ENCODE results near the gene LMAN2L. TPM values are rescaled to one million over a fixed set of nuclear protein-coding genes. Genes with fewer than 3 reads are reported as not detected.
A peak's percentile ranks its signal among the peaks of the same experiment; 100 is the strongest.
"Not testable (repeated sequence)": the region's sequence is repeated elsewhere in the genome, so short reads cannot be mapped to it uniquely, and the experiment has no call there.

LMAN2L gene
- total and polyA plus RNA-seq, 4 donors = 5.1 to 15.7 (median 12.1) TPM

- H3K4me1 ChIP-seq (ENCODE audit: control insufficient read depth in 1 of 2, insufficient read depth in 2 of 2, low read length in 2 of 2) = no peaks in the 10 kb centered on the region
- no peak for ATAC-seq (ENCODE audit: low FRiP score)
- no peaks in the 10 kb centered on the region for H3K9me3 ChIP-seq (ENCODE audit: control insufficient read depth, low read length)
- H3K27ac ChIP-seq (ENCODE audit: low read depth in 1 of 2, low read length in 2 of 2) = no peak overlapping the region
- intact Hi-C loops (cut with DNase I) = no loop called here
- WGBS, 2 donors = 96 to 97% methylated on average over 5 of the region's 5 CpGs
- no peaks in the 10 kb centered on the region for H3K36me3 ChIP-seq (ENCODE audit: control insufficient read depth in 1 of 2, insufficient read depth in 2 of 2, low read length in 1 of 2)
- no peak for DNase-seq
- H3K27me3 ChIP-seq (ENCODE audit: control insufficient read depth in 1 of 2, insufficient read depth in 2 of 2, low read length in 1 of 2) = no peaks in the 10 kb centered on the region
- H3K4me3 ChIP-seq (ENCODE audit: low read length in 2 of 2) = no peak overlapping the region
These were observed 56.6 kb downstream of the LMAN2L start for GRCh38 chr2:96683307-96683706.

- no peak for ATAC-seq (ENCODE audit: low FRiP score)
- H3K4me1 ChIP-seq (ENCODE audit: control insufficient read depth in 1 of 2, insufficient read depth in 2 of 2, low read length in 2 of 2) = no peaks in the 10 kb centered on the region
- intact Hi-C loops (cut with DNase I) = no loop called here
- no peaks in the 10 kb centered on the region for H3K27me3 ChIP-seq (ENCODE audit: control insufficient read depth in 1 of 2, insufficient read depth in 2 of 2, low read length in 1 of 2)
- no peak for DNase-seq
- H3K27ac ChIP-seq (ENCODE audit: low read depth in 1 of 2, low read length in 2 of 2) = no peak overlapping the region
- no peak overlapping the region for H3K4me3 ChIP-seq (ENCODE audit: low read length in 2 of 2)
- WGBS, 2 donors = 76 to 81% methylated on average over 4 of the region's 4 CpGs
- no peaks in the 10 kb centered on the region for H3K36me3 ChIP-seq (ENCODE audit: control insufficient read depth in 1 of 2, insufficient read depth in 2 of 2, low read length in 1 of 2)
- no peaks in the 10 kb centered on the region for H3K9me3 ChIP-seq (ENCODE audit: control insufficient read depth, low read length)
These were observed 58.3 kb downstream of the LMAN2L start for GRCh38 chr2:96681540-96681939.

GRCh38 chr2:96680561-96681141 is 59.2 kb downstream of the LMAN2L start:
- no peak overlapping the region for H3K4me3 ChIP-seq (ENCODE audit: low read length in 2 of 2)
- intact Hi-C loops (cut with DNase I) = no loop called here
- WGBS, 2 donors = 47 to 53% methylated on average over 5 of the region's 5 CpGs
- DNase-seq (no peak), ATAC-seq (ENCODE audit: low FRiP score) (no peak)
- no peaks in the 10 kb centered on the region for H3K27me3 ChIP-seq (ENCODE audit: control insufficient read depth in 1 of 2, insufficient read depth in 2 of 2, low read length in 1 of 2)
- no peaks in the 10 kb centered on the region for H3K4me1 ChIP-seq (ENCODE audit: control insufficient read depth in 1 of 2, insufficient read depth in 2 of 2, low read length in 2 of 2)
- H3K9me3 ChIP-seq (ENCODE audit: control insufficient read depth, low read length) = no peaks in the 10 kb centered on the region
- H3K27ac ChIP-seq (ENCODE audit: low read depth in 1 of 2, low read length in 2 of 2) = no peak overlapping the region
- H3K36me3 ChIP-seq (ENCODE audit: control insufficient read depth in 1 of 2, insufficient read depth in 2 of 2, low read length in 1 of 2) = no peaks in the 10 kb centered on the region

- H3K27me3 ChIP-seq (ENCODE audit: control insufficient read depth in 1 of 2, insufficient read depth in 2 of 2, low read length in 1 of 2) = no peaks in the 10 kb centered on the region
- H3K27ac ChIP-seq (ENCODE audit: low read depth in 1 of 2, low read length in 2 of 2) = no peak overlapping the region
- WGBS, 2 donors = 2 to 4% methylated on average over 9 of the region's 9 CpGs
- DNase-seq (no peak), ATAC-seq (ENCODE audit: low FRiP score) (no peak)
- H3K36me3 ChIP-seq (ENCODE audit: control insufficient read depth in 1 of 2, insufficient read depth in 2 of 2, low read length in 1 of 2) = no peaks in the 10 kb centered on the region
- H3K4me1 ChIP-seq (ENCODE audit: control insufficient read depth in 1 of 2, insufficient read depth in 2 of 2, low read length in 2 of 2) = no peaks in the 10 kb centered on the region
- no peaks in the 10 kb centered on the region for H3K9me3 ChIP-seq (ENCODE audit: control insufficient read depth, low read length)
- intact Hi-C loops (cut with DNase I) = loop anchor here in 1 of 2 donors (5.0 kb wide), 1 partner anchor 43 kb away; the partner anchor contains the start of gene KANSL3
- no peak overlapping the region for H3K4me3 ChIP-seq (ENCODE audit: low read length in 2 of 2)
These were observed 60.0 kb downstream of the LMAN2L start for GRCh38 chr2:96679848-96680247.

- Histone ChIP-seq H3K36me3 (ENCODE audit: control insufficient read depth in 1 of 2, insufficient read depth in 2 of 2, low read length in 1 of 2) (no peaks in the 10 kb centered on the region), H3K4me3 (ENCODE audit: low read length in 2 of 2) (no peak overlapping the region), H3K27ac (ENCODE audit: low read depth in 1 of 2, low read length in 2 of 2) (no peak overlapping the region), H3K4me1 (ENCODE audit: control insufficient read depth in 1 of 2, insufficient read depth in 2 of 2, low read length in 2 of 2) (no peaks in the 10 kb centered on the region), H3K27me3 (ENCODE audit: control insufficient read depth in 1 of 2, insufficient read depth in 2 of 2, low read length in 1 of 2) (no peaks in the 10 kb centered on the region), H3K9me3 (ENCODE audit: control insufficient read depth, low read length) (no peaks in the 10 kb centered on the region)
- no peak for ATAC-seq (ENCODE audit: low FRiP score)
- DNase-seq = peak in 1 of 2 donors; percentile 55
- 91 to 92% methylated on average over 15 of the region's 15 CpGs for WGBS, 2 donors
- intact Hi-C loops (cut with DNase I) = no loop called here
These were observed 70.2 kb downstream of the LMAN2L start for GRCh38 chr2:96669539-96670215.

- intact Hi-C loops (cut with DNase I) = no loop called here
- WGBS, 2 donors = 93 to 94% methylated on average over 11 of the region's 11 CpGs
- ATAC-seq (ENCODE audit: low FRiP score) = no peak
These were observed 71.1 kb downstream of the LMAN2L start for GRCh38 chr2:96668771-96669170.

GRCh38 chr2:96665717-96666116 is 74.1 kb downstream of the LMAN2L start:
- not testable (repeated sequence) for H3K9me3 ChIP-seq (ENCODE audit: control insufficient read depth, low read length); H3K27me3 ChIP-seq (ENCODE audit: control insufficient read depth in 1 of 2, insufficient read depth in 2 of 2, low read length in 1 of 2); H3K4me3 ChIP-seq (ENCODE audit: low read length in 2 of 2); H3K4me1 ChIP-seq (ENCODE audit: control insufficient read depth in 1 of 2, insufficient read depth in 2 of 2, low read length in 2 of 2); ATAC-seq (ENCODE audit: low FRiP score); H3K36me3 ChIP-seq (ENCODE audit: control insufficient read depth in 1 of 2, insufficient read depth in 2 of 2, low read length in 1 of 2)
- peak overlapping the region; percentile 53 to 88 for H3K27ac ChIP-seq (ENCODE audit: low read depth in 1 of 2, low read length in 2 of 2)
- peak in 1 of 2 donors; percentile 35 for DNase-seq
- intact Hi-C loops (cut with DNase I) = loop anchor here in 1 of 2 donors (1.0 kb wide), 1 partner anchor 27 kb away; the partner anchor contains the start of gene KANSL3
- 97 to 98% methylated on average over 3 of the region's 3 CpGs for WGBS, 2 donors

More at GRCh38 chr2:96668771-96669170, 71.1 kb downstream of the LMAN2L start:
- H3K27me3 ChIP-seq (ENCODE audit: control insufficient read depth in 1 of 2, insufficient read depth in 2 of 2, low read length in 1 of 2) = no peaks in the 10 kb centered on the region
- H3K4me1 ChIP-seq (ENCODE audit: control insufficient read depth in 1 of 2, insufficient read depth in 2 of 2, low read length in 2 of 2) = no peaks in the 10 kb centered on the region
- DNase-seq = peak in 1 of 2 donors; percentile 45
- no peaks in the 10 kb centered on the region for H3K36me3 ChIP-seq (ENCODE audit: control insufficient read depth in 1 of 2, insufficient read depth in 2 of 2, low read length in 1 of 2)
- H3K27ac ChIP-seq (ENCODE audit: low read depth in 1 of 2, low read length in 2 of 2) = no peak overlapping the region
- H3K9me3 ChIP-seq (ENCODE audit: control insufficient read depth, low read length) = no peaks in the 10 kb centered on the region
- no peak overlapping the region for H3K4me3 ChIP-seq (ENCODE audit: low read length in 2 of 2)

GRCh38 chr2:96665083-96665569 is 74.7 kb downstream of the LMAN2L start:
- no peaks in the 10 kb centered on the region for H3K9me3 ChIP-seq (ENCODE audit: control insufficient read depth, low read length)
- WGBS, 2 donors = 34 to 35% methylated on average over 3 of the region's 3 CpGs
- H3K27me3 ChIP-seq (ENCODE audit: control insufficient read depth in 1 of 2, insufficient read depth in 2 of 2, low read length in 1 of 2) = no peaks in the 10 kb centered on the region
- DNase-seq = peak; percentile 79 to 82
- H3K27ac ChIP-seq (ENCODE audit: low read depth in 1 of 2, low read length in 2 of 2) = peak overlapping the region in 1 of 2 donors; percentile 88
- ATAC-seq (ENCODE audit: low FRiP score) = peak; percentile 82
- intact Hi-C loops (cut with DNase I) = loop anchor here in 1 of 2 donors (1.0 kb wide), 1 partner anchor 27 kb away; the partner anchor contains the start of gene KANSL3
- H3K4me3 ChIP-seq (ENCODE audit: low read length in 2 of 2) = no peak overlapping the region
- H3K4me1 ChIP-seq (ENCODE audit: control insufficient read depth in 1 of 2, insufficient read depth in 2 of 2, low read length in 2 of 2) = no peaks in the 10 kb centered on the region
- no peaks in the 10 kb centered on the region for H3K36me3 ChIP-seq (ENCODE audit: control insufficient read depth in 1 of 2, insufficient read depth in 2 of 2, low read length in 1 of 2)
